ENCODE results near the gene TAF6.

Gene TAF6

DNA sequence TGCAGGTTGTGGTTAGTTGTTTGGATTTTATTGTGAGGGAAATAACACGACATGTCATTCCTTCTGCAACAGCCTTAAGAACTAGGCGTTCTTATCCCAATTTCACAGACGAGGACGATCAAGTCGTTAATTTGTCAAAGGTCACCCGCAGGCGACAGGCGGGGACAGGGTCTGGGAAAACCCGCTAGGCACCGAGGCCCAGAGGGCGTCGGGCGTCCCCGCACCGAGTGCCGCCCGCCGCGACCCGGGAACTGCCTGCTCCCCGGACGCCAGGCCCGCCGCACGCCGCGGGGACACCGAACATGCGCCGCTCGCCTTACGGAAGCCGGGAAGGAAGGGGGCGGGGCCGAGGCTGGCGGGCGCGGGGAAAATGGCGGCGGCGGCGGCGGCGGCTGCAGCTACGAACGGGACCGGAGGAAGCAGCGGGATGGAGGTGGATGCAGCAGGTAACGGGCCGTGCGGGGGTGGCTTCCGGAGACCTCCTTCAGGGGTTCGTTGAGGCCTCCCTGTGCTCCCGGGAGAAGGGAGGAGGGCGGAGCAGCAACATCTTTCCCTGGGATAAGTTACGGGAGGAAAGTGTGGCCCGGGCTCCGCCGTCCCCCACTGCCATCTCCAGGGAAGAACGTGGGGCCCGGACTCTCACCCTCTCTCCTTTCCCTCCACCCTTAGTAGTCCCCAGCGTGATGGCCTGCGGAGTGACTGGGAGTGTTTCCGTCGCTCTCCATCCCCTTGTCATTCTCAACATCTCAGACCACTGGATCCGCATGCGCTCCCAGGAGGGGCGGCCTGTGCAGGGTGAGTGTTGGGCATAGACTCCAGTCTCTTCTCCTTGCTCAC is 30.3 kb downstream of the TAF6 start, which contains the start of gene COPS6:
Gene COPS6 (plus strand): TSS at position 349 of the 837 bp plus-strand sequence. CDS start 22 bp downstream, at position 371.
- Histone ChIP-seq H3F3A (ENCODE audit: insufficient read depth) (peaks cover 43% of the 10 kb centered on the region), H4K20me1 (ENCODE audit: low read depth, low read length) (no peaks in the 10 kb centered on the region), H3K27me3 (ENCODE audit: low read length) (no peaks in the 10 kb centered on the region; the same call in 1 of the 2 replicates), H3K4me2 (ENCODE audit: low read depth, low read length, poor library complexity, severe bottlenecking) (peak within 1 kb of the TSS; percentile 71), H3K9me3 (ENCODE audit: insufficient read depth, low read length) (no peaks in the 10 kb centered on the region), H3K9me2 (replicated peaks; ENCODE audit: insufficient read depth, low read length) (no peaks in the 10 kb centered on the region), H3K36me3 (ENCODE audit: low read length) (peaks cover 23% of the 10 kb centered on the region; the same call in 1 of the 2 replicates), H3K79me2 (ENCODE audit: insufficient read depth, low read length) (peaks cover 8% of the 10 kb centered on the region; the same call in 1 of the 2 replicates), H3K9ac (ENCODE audit: low read length) (peak within 1 kb of the TSS; percentile 93), H3K4me3 (ENCODE audit: insufficient read depth, low read length, poor library complexity, severe bottlenecking) (peak within 1 kb of the TSS; percentile 87), H2AFZ (ENCODE audit: low read depth, low read length, severe bottlenecking) (peak within 1 kb of the TSS; percentile 78), H3K27ac (ENCODE audit: low read depth, low read length) (peak within 1 kb of the TSS; percentile 76)
- no peak for TF ChIP-seq EZH2phosphoT487 (conservative IDR thresholded peaks at IDR 0.05; ENCODE audit: low read length)
- TF ChIP-seq, protein P1, sequence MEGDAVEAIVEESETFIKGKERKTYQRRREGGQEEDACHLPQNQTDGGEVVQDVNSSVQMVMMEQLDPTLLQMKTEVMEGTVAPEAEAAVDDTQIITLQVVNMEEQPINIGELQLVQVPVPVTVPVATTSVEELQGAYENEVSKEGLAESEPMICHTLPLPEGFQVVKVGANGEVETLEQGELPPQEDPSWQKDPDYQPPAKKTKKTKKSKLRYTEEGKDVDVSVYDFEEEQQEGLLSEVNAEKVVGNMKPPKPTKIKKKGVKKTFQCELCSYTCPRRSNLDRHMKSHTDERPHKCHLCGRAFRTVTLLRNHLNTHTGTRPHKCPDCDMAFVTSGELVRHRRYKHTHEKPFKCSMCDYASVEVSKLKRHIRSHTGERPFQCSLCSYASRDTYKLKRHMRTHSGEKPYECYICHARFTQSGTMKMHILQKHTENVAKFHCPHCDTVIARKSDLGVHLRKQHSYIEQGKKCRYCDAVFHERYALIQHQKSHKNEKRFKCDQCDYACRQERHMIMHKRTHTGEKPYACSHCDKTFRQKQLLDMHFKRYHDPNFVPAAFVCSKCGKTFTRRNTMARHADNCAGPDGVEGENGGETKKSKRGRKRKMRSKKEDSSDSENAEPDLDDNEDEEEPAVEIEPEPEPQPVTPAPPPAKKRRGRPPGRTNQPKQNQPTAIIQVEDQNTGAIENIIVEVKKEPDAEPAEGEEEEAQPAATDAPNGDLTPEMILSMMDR (IDR thresholded peaks at IDR 0.05; ENCODE audit: insufficient read depth, low read length, poor library complexity, severe bottlenecking) = no peak

DNA sequence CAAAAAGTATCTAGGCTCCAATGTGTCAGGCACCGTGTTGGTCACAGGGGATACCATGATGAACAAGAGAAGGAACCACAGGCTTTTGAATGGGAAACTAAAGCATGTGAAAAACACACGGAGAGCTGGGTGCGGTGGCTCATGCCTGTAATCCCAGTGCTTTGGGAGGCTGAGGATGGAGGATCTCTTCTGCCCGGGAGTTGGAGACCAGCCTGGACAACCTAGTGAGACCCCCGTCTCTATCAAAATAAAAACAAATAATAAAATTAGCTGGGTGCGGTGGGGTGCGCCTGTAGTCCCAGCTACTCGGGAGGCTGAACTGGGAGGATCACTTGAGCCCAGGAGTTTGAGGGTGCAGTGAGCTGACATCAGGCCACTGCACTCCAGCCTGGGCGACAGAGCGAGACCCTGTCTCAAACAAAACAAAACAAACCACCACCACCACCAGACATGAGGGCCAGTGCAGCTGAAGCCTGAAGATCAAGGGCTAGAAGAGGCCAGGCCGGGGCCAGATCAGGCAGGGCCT is 31.0 kb downstream of the TAF6 start:
- H3K9me3 ChIP-seq (ENCODE audit: insufficient read depth, low read length) = no peaks in the 10 kb centered on the region
- H3K4me2 ChIP-seq (ENCODE audit: low read depth, low read length, poor library complexity, severe bottlenecking) = peak overlapping the region; percentile 71
- H3K4me3 ChIP-seq (ENCODE audit: insufficient read depth, low read length, poor library complexity, severe bottlenecking) = peak overlapping the region; percentile 87
- H3K36me3 ChIP-seq (ENCODE audit: low read length) = peaks cover 18% of the 10 kb centered on the region; the same call in 1 of the 2 replicates
- peaks cover 43% of the 10 kb centered on the region for H3F3A ChIP-seq (ENCODE audit: insufficient read depth)
- H2AFZ ChIP-seq (ENCODE audit: low read depth, low read length, severe bottlenecking) = peak overlapping the region; percentile 78
- H4K20me1 ChIP-seq (ENCODE audit: low read depth, low read length) = no peaks in the 10 kb centered on the region
- TF ChIP-seq, protein P1 (IDR thresholded peaks at IDR 0.05; ENCODE audit: insufficient read depth, low read length, poor library complexity, severe bottlenecking) = no peak
- TF ChIP-seq EZH2phosphoT487 (conservative IDR thresholded peaks at IDR 0.05; ENCODE audit: low read length) = no peak
- H3K27me3 ChIP-seq (ENCODE audit: low read length) = no peaks in the 10 kb centered on the region; the same call in 1 of the 2 replicates
- H3K79me2 ChIP-seq (ENCODE audit: insufficient read depth, low read length) = peaks cover 8% of the 10 kb centered on the region; the same call in 1 of the 2 replicates
- peak overlapping the region; percentile 93 for H3K9ac ChIP-seq (ENCODE audit: low read length)
- H3K27ac ChIP-seq (ENCODE audit: low read depth, low read length) = peak overlapping the region; percentile 76
- H3K9me2 ChIP-seq (replicated peaks; ENCODE audit: insufficient read depth, low read length) = no peaks in the 10 kb centered on the region

DNA sequence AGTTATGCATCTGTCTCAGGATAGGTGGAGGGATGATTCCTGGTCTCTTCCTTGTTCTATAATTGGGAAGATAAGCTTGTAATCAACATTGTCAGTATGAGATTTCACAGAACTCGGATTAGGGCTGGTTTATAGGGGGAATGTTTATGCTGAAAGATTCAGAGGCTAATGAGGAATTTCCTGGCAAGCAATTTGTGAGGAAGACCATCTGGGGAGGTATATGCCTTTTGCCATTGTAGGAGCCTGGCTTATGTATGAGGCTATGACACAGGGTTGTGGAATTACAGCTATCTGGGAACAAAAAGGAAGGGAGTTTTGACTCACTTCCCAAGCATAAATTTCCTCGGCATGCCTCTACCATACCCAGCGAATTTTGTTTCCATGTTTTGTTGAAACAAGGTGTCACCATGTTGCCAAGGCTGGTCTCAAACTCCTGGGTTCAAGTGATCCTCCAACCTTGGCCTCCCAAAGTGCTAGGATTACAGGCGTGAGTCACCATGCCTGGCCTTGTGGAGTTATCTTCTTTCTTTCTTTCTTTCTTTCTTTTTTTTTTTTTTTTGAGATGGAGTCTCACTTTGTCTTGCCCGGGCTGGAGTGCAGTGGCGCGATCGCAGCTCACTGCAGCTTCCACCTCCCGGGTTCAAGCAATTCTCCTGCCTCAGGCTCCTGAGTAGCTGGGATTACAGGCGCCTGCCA is 32.0 kb downstream of the TAF6 start:
- H3K27ac ChIP-seq (ENCODE audit: low read depth, low read length) = no peak overlapping the region
- TF ChIP-seq, protein P1 (IDR thresholded peaks at IDR 0.05; ENCODE audit: insufficient read depth, low read length, poor library complexity, severe bottlenecking) = no peak
- no peak for TF ChIP-seq EZH2phosphoT487 (conservative IDR thresholded peaks at IDR 0.05; ENCODE audit: low read length)
- H3K36me3 ChIP-seq (ENCODE audit: low read length) = peaks cover 10% of the 10 kb centered on the region; the same call in 1 of the 2 replicates
- H2AFZ ChIP-seq (ENCODE audit: low read depth, low read length, severe bottlenecking) = no peak overlapping the region
- no peaks in the 10 kb centered on the region for H3K9me2 ChIP-seq (replicated peaks; ENCODE audit: insufficient read depth, low read length)
- H3K27me3 ChIP-seq (ENCODE audit: low read length) = no peaks in the 10 kb centered on the region; the same call in 1 of the 2 replicates
- H3K79me2 ChIP-seq (ENCODE audit: insufficient read depth, low read length) = peaks cover 8% of the 10 kb centered on the region; the same call in 1 of the 2 replicates
- H3K9ac ChIP-seq (ENCODE audit: low read length) = no peak overlapping the region
- H3F3A ChIP-seq (ENCODE audit: insufficient read depth) = peaks cover 40% of the 10 kb centered on the region
- no peaks in the 10 kb centered on the region for H4K20me1 ChIP-seq (ENCODE audit: low read depth, low read length)
- H3K4me3 ChIP-seq (ENCODE audit: insufficient read depth, low read length, poor library complexity, severe bottlenecking) = no peak overlapping the region
- H3K9me3 ChIP-seq (ENCODE audit: insufficient read depth, low read length) = no peaks in the 10 kb centered on the region
- H3K4me2 ChIP-seq (ENCODE audit: low read depth, low read length, poor library complexity, severe bottlenecking) = no peak overlapping the region
